HepG2 (cell line): ENCODE results near the gene XPR1. TPM values are rescaled to one million over a fixed set of nuclear protein-coding genes. Genes with fewer than 3 reads are reported as not detected.

ENCODE experiments used
- ATM ChIP-seq: fragments of 450-650 bp; IDR thresholded peaks from 2 replicates; pipeline ENCODE4 v1.7.1; 2017; ENCODE audit warnings: mild to moderate bottlenecking, borderline replicate concordance
- BCLAF1 ChIP-seq: fragments of 450-650 bp; IDR thresholded peaks from 2 replicates; pipeline ENCODE4 v1.6.1; 2017; ENCODE audit warnings: mild to moderate bottlenecking
- BORCS8-MEF2B ChIP-seq: sonication (generic); formaldehyde crosslinking; IDR thresholded peaks from 2 replicates; pipeline ENCODE4 v1.8.0; 2022; ENCODE audit warnings: mild to moderate bottlenecking, missing genetic modification reagents
- DNMT1 ChIP-seq: sonication (generic); formaldehyde crosslinking; IDR thresholded peaks from 2 replicates; pipeline ENCODE4 v1.5.1; 2020; ENCODE audit warnings: mild to moderate bottlenecking, missing genetic modification reagents
- FLYWCH1 ChIP-seq: sonication (generic); formaldehyde crosslinking; IDR thresholded peaks from 2 replicates; pipeline ENCODE4 v1.8.1; 2023; ENCODE audit warnings: mild to moderate bottlenecking, missing genetic modification reagents
- FOSL1 ChIP-seq: sonication (generic); formaldehyde crosslinking; IDR thresholded peaks from 2 replicates; pipeline ENCODE4 v1.9.0; 2021; ENCODE audit warnings: missing genetic modification reagents, borderline replicate concordance
- HINFP ChIP-seq: sonication (generic); formaldehyde crosslinking; IDR thresholded peaks from 2 replicates; pipeline ENCODE4 v1.4.0; 2020; ENCODE audit warnings: low read depth, mild to moderate bottlenecking, missing genetic modification reagents
- MAFG ChIP-seq: sonication (generic); formaldehyde crosslinking; IDR thresholded peaks from 2 replicates; pipeline ENCODE4 v1.5.1; 2020; ENCODE audit warnings: mild to moderate bottlenecking, missing genetic modification reagents
- MIER2 ChIP-seq: IDR thresholded peaks from 2 replicates; pipeline ENCODE4 v1.6.1; 2016; ENCODE audit warnings: missing biosample characterization, missing genetic modification reagents
- RAD21 ChIP-seq: fragments of 450-650 bp; formaldehyde crosslinking; IDR thresholded peaks from 2 replicates; pipeline ENCODE4 v1.5.0; 2020; ENCODE audit warnings: mild to moderate bottlenecking
- RBFOX2 ChIP-seq: fragments of 200-400 bp; formaldehyde crosslinking; IDR thresholded peaks from 2 replicates; pipeline ENCODE4 v1.6.1; 2017; ENCODE audit warnings: low read depth, mild to moderate bottlenecking, low read length
- SYNCRIP ChIP-seq: fragments of 200-400 bp; formaldehyde crosslinking; IDR thresholded peaks from 2 replicates; pipeline ENCODE4 v1.6.1; 2018; ENCODE audit warnings: mild to moderate bottlenecking, low read depth, low read length; ENCODE audit not compliant: insufficient read depth
- YEATS2 ChIP-seq: sonication (generic); formaldehyde crosslinking; IDR thresholded peaks from 2 replicates; pipeline ENCODE4 v1.4.0; 2020; ENCODE audit warnings: missing genetic modification reagents, borderline replicate concordance
- ZBTB3 ChIP-seq: sonication (generic); formaldehyde crosslinking; IDR thresholded peaks from 2 replicates; pipeline ENCODE4 v1.4.0; 2020; ENCODE audit warnings: low read depth, mild to moderate bottlenecking, moderate library complexity, missing genetic modification reagents, borderline replicate concordance
- ZFP36L2 ChIP-seq: sonication (generic); formaldehyde crosslinking; IDR thresholded peaks from 2 replicates; pipeline ENCODE4 v1.4.0; 2020; ENCODE audit warnings: missing genetic modification reagents
- ZFP82 ChIP-seq: sonication (generic); formaldehyde crosslinking; IDR thresholded peaks from 2 replicates; pipeline ENCODE4 v1.5.1; 2020; ENCODE audit warnings: mild to moderate bottlenecking, missing genetic modification reagents, borderline replicate concordance
- ZNF235 ChIP-seq: sonication (generic); formaldehyde crosslinking; IDR thresholded peaks from 2 replicates; pipeline ENCODE4 v1.8.1; 2023; ENCODE audit warnings: mild to moderate bottlenecking, missing genetic modification reagents, borderline replicate concordance
- ZNF275 ChIP-seq: sonication (generic); formaldehyde crosslinking; IDR thresholded peaks from 2 replicates; pipeline ENCODE4 v1.8.0; 2022; ENCODE audit warnings: missing genetic modification reagents, mild to moderate bottlenecking, inconsistent platforms, borderline replicate concordance
- ZNF552 ChIP-seq: sonication (generic); formaldehyde crosslinking; IDR thresholded peaks from 2 replicates; pipeline ENCODE4 v1.9.0; 2022; ENCODE audit warnings: missing genetic modification reagents, mild to moderate bottlenecking, borderline replicate concordance
- ZNF569 ChIP-seq: sonication (generic); formaldehyde crosslinking; IDR thresholded peaks from 2 replicates; pipeline ENCODE4 v1.5.0; 2020; ENCODE audit warnings: mild to moderate bottlenecking, missing genetic modification reagents, moderate library complexity, borderline replicate concordance
- ZNF589 ChIP-seq: sonication (generic); formaldehyde crosslinking; conservative IDR thresholded peaks from 2 replicates; pipeline ENCODE4 v1.8.0; 2022; ENCODE audit warnings: mild to moderate bottlenecking, moderate library complexity, missing genetic modification reagents
- ZNF607 ChIP-seq: sonication (generic); formaldehyde crosslinking; IDR thresholded peaks from 2 replicates; pipeline ENCODE4 v1.5.1; 2020; ENCODE audit warnings: missing genetic modification reagents, mild to moderate bottlenecking, borderline replicate concordance
- ZNF652 ChIP-seq: IDR thresholded peaks from 2 replicates; pipeline ENCODE4 v1.6.1; 2016; ENCODE audit warnings: low read depth, borderline replicate concordance
- ZNF784 ChIP-seq: sonication (generic); formaldehyde crosslinking; IDR thresholded peaks from 2 replicates; pipeline ENCODE4 v1.5.1; 2020; ENCODE audit warnings: missing genetic modification reagents, mild to moderate bottlenecking, borderline replicate concordance
- ZSCAN21 ChIP-seq: sonication (generic); formaldehyde crosslinking; IDR thresholded peaks from 2 replicates; pipeline ENCODE4 v1.8.0; 2022; ENCODE audit warnings: mild to moderate bottlenecking, missing genetic modification reagents, moderate library complexity, borderline replicate concordance
- polyA plus RNA-seq, 8 experiments: library from polyadenylated mRNA; depleted of rRNA in 3 of 8; stranded (reverse) in 7 of 8; unstranded in 1 of 8; fragments of >200 nt; fragmentation: Illumina TruSeq in 4 of 8; extraction: Trizol in 4 of 8; gene quantifications; 2 replicates each; pipeline versions ENCODE4 v1.2.1 to v1.2.3, GENCODE V29; 2011 to 2016; ENCODE audit warnings: low read depth in 4 of 8, missing spikeins in 1 of 8, mixed read lengths in 1 of 8; ENCODE audit not compliant: insufficient read depth in 1 of 8
- total RNA-seq, 5 experiments: library from RNA; depleted of rRNA; stranded (reverse); fragments of >200 nt; fragmentation: Illumina TruSeq; extraction: Trizol; gene quantifications; 2 replicates each; pipeline ENCODE4 v1.2.3, GENCODE V29; 2016; ENCODE audit warnings: low read depth in 1 of 5

Gene XPR1
- total and polyA plus RNA-seq, 2 of the 13 experiments (the other 11 are each of a cell fraction or from before 2014, with no cell fraction given) = 22.3 to 23.6 TPM

- TF ChIP-seq ZNF275 = 0 out of 2 replicates have a peak, but pooled peaks have one; percentile 62
- no peak for TF ChIP-seq BCLAF1
- no peak for TF ChIP-seq ZNF589 (CRISPR knock-in tag)
- TF ChIP-seq RBFOX2 = peak; percentile 77
- no peak for TF ChIP-seq ZNF552 (CRISPR knock-in tag)
- no peak for TF ChIP-seq ZFP36L2 (CRISPR knock-in tag)
- TF ChIP-seq MIER2 = no peak
- no peak for TF ChIP-seq DNMT1 (CRISPR knock-in tag)
- no peak for TF ChIP-seq FLYWCH1 (CRISPR knock-in tag)
- TF ChIP-seq ZNF607 (CRISPR knock-in tag) = peak; percentile 48; the same call in 1 of the 2 replicates
- TF ChIP-seq ZNF569 (CRISPR knock-in tag) = no peak
- TF ChIP-seq ZFP82 (CRISPR knock-in tag) = no peak
- no peak for TF ChIP-seq HINFP (CRISPR knock-in tag)
- no peak for TF ChIP-seq ZNF784 (CRISPR knock-in tag)
- no peak for TF ChIP-seq ATM
- TF ChIP-seq FOSL1 (CRISPR knock-in tag) = no peak
- no peak for TF ChIP-seq BORCS8-MEF2B
- TF ChIP-seq ZBTB3 (CRISPR knock-in tag) = no peak
- no peak for TF ChIP-seq ZSCAN21 (CRISPR knock-in tag)
- no peak for TF ChIP-seq SYNCRIP
- peak; percentile 18; the same call in 1 of the 2 replicates for TF ChIP-seq RAD21
- no peak for TF ChIP-seq YEATS2 (CRISPR knock-in tag)
- TF ChIP-seq MAFG (CRISPR knock-in tag) = no peak
- TF ChIP-seq ZNF652 (CRISPR knock-in tag) = no peak
- no peak for TF ChIP-seq ZNF235 (CRISPR knock-in tag)
Observed at GRCh38 chr1:180631766-180632325, at the start of gene XPR1 (continued).
